Immature natural killer cell (primary cell): ENCODE results near the gene CENPN. TPM values are rescaled to one million over a fixed set of nuclear protein-coding genes. Genes with fewer than 3 reads are reported as not detected.
A peak's percentile ranks its signal among the peaks of the same experiment; 100 is the strongest.

Source experiments
- DNase-seq, 3 donors: peaks; one replicate each; pipeline ENCODE4 v3.0.0; 2022; ENCODE audit warnings: mixed read lengths in 1 of 3
- H3K27ac Mint-ChIP-seq, 6 donors: one replicate each; pipeline ENCODE4 v1.8.0; 2020; ENCODE audit warnings: mixed read lengths in 6 of 6, mild to moderate bottlenecking in 5 of 6, inconsistent platforms in 4 of 6, moderate library complexity in 3 of 6
- H3K27me3 Mint-ChIP-seq, 3 donors: one replicate each; pipeline ENCODE4 v1.8.0; 2020 to 2021; ENCODE audit warnings: low read depth in 3 of 3, mild to moderate bottlenecking in 3 of 3, mixed read lengths in 3 of 3, moderate library complexity in 3 of 3, inconsistent platforms in 1 of 3
- H3K36me3 Mint-ChIP-seq, 3 donors: one replicate each; pipeline ENCODE4 v1.8.0; 2020; ENCODE audit warnings: mixed read lengths in 3 of 3, inconsistent platforms in 2 of 3, mild to moderate bottlenecking in 2 of 3
- H3K4me1 Mint-ChIP-seq, 2 donors: one replicate each; pipeline ENCODE4 v1.8.0; 2020; ENCODE audit warnings: inconsistent platforms in 2 of 2, mild to moderate bottlenecking in 2 of 2, mixed read lengths in 2 of 2, moderate library complexity in 1 of 2
- H3K4me3 Mint-ChIP-seq, 5 donors: one replicate each; pipeline ENCODE4 v1.8.0; 2020; ENCODE audit warnings: mild to moderate bottlenecking in 5 of 5, mixed read lengths in 5 of 5, inconsistent platforms in 3 of 5, moderate library complexity in 3 of 5
- H3K9me3 Mint-ChIP-seq, 6 donors: one replicate each; pipeline ENCODE4 v1.8.0; 2020; ENCODE audit warnings: mild to moderate bottlenecking in 6 of 6, mixed read lengths in 6 of 6, inconsistent platforms in 4 of 6, moderate library complexity in 3 of 6
- polyA plus RNA-seq, 3 donors: library from polyadenylated mRNA; unstranded; fragments of 300-500 nt; fragmentation: Illumina TruSeq; gene quantifications; one replicate each; pipeline ENCODE4 v1.2.3, GENCODE V29; 2021

The CENPN gene
- 10 to 100 TPM in 1 of 3 donors, 1 to 10 TPM in 2; 4.5 to 11.6 (median 7.8) TPM for polyA plus RNA-seq

GRCh38 chr16:81006813-81007695 is at the start of gene CENPN, which contains the start of gene CMC2:
Gene CENPN, plus strand, starts transcription at chr16:81007214. Its CDS starts 4,726 bp downstream, at chr16:81011940.
Gene CMC2, minus strand, starts transcription at chr16:81006885. Its CDS starts 9,491 bp downstream, at chr16:80997394.
- H3K27ac Mint-ChIP-seq, result peak within 1 kb of the TSS; percentile 98 to 100 (median 100)
- H3K4me3 Mint-ChIP-seq, result peak within 1 kb of the TSS; percentile 88 to 100 (median 98)
- H3K27me3 Mint-ChIP-seq, result peaks cover 18 to 35% (median 22%) of the 10 kb centered on the region in 3 donors
- peaks cover 0 to 6% (median 0%) of the 10 kb centered on the region in 3 donors for H3K36me3 Mint-ChIP-seq
- H3K9me3 Mint-ChIP-seq, result no peaks in the 10 kb centered on the region
- DNase-seq, result peak; percentile 99 to 100 (median 99)
- peaks cover 43 to 54% of the 10 kb centered on the region in 2 donors for H3K4me1 Mint-ChIP-seq

- Mint-ChIP-seq H3K9me3 (peaks cover 27 to 53% (median 48%) of the 10 kb centered on the region in 6 donors), H3K4me1 (no peaks in the 10 kb centered on the region), H3K27me3 (peaks cover 2 to 5% (median 4%) of the 10 kb centered on the region in 3 donors), H3K27ac (no peak overlapping the region), H3K36me3 (peaks cover 9 to 28% (median 17%) of the 10 kb centered on the region in 3 donors), H3K4me3 (no peak overlapping the region)
- no peak for DNase-seq
These were observed 48.7 kb upstream of the CENPN start for GRCh38 chr16:80958284-80958683.

- no peak overlapping the region for H3K27ac Mint-ChIP-seq
- H3K4me1 Mint-ChIP-seq, result peaks cover 2 to 5% of the 10 kb centered on the region in 2 donors
- no peak overlapping the region for H3K4me3 Mint-ChIP-seq
- DNase-seq, result no peak
- peaks cover 0 to 2% (median 2%) of the 10 kb centered on the region in 3 donors for H3K27me3 Mint-ChIP-seq
- H3K36me3 Mint-ChIP-seq, result peaks cover 2 to 15% (median 4%) of the 10 kb centered on the region in 3 donors
- peaks cover 8 to 36% (median 28%) of the 10 kb centered on the region in 6 donors for H3K9me3 Mint-ChIP-seq
These were observed 44.1 kb upstream of the CENPN start for GRCh38 chr16:80962879-80963278.

- Mint-ChIP-seq H3K36me3 (peaks cover 8 to 18% (median 13%) of the 10 kb centered on the region in 3 donors), H3K9me3 (peaks cover 4 to 22% (median 15%) of the 10 kb centered on the region in 6 donors), H3K4me3 (no peak overlapping the region), H3K27ac (peak overlapping the region in 1 of 6 donors; percentile 34), H3K27me3 (peaks cover 0 to 2% (median 2%) of the 10 kb centered on the region in 3 donors), H3K4me1 (peaks cover 2 to 5% of the 10 kb centered on the region in 2 donors)
- no peak for DNase-seq
These were observed 42.7 kb upstream of the CENPN start for GRCh38 chr16:80964351-80964750.

- Mint-ChIP-seq H3K4me1 (peaks cover 2 to 5% of the 10 kb centered on the region in 2 donors), H3K27ac (no peak overlapping the region), H3K27me3 (peaks cover 0 to 3% (median 0%) of the 10 kb centered on the region in 3 donors), H3K36me3 (peaks cover 10 to 16% (median 11%) of the 10 kb centered on the region in 3 donors), H3K4me3 (no peak overlapping the region), H3K9me3 (peaks cover 0 to 2% (median under 1%) of the 10 kb centered on the region in 6 donors)
- no peak for DNase-seq
These were observed 40.4 kb upstream of the CENPN start for GRCh38 chr16:80966617-80967016.

GRCh38 chr16:80968386-80969113 is 38.5 kb upstream of the CENPN start:
- DNase-seq, result no peak
- Mint-ChIP-seq H3K27ac (no peak overlapping the region), H3K4me1 (peaks cover 2 to 5% of the 10 kb centered on the region in 2 donors), H3K9me3 (peaks cover 0 to 2% (median 0%) of the 10 kb centered on the region in 6 donors), H3K27me3 (peaks cover 0 to 5% (median 0%) of the 10 kb centered on the region in 3 donors), H3K36me3 (peaks cover 11 to 16% (median 15%) of the 10 kb centered on the region in 3 donors), H3K4me3 (no peak overlapping the region)

GRCh38 chr16:80969114-80969484 is 37.9 kb upstream of the CENPN start:
- Mint-ChIP-seq H3K9me3 (no peaks in the 10 kb centered on the region), H3K27me3 (peaks cover 0 to 5% (median 0%) of the 10 kb centered on the region in 3 donors), H3K4me3 (no peak overlapping the region), H3K27ac (no peak overlapping the region), H3K36me3 (peaks cover 11 to 17% (median 15%) of the 10 kb centered on the region in 3 donors), H3K4me1 (peaks cover 2 to 5% of the 10 kb centered on the region in 2 donors)
- no peak for DNase-seq

GRCh38 chr16:80971819-80972218 is 35.2 kb upstream of the CENPN start:
- H3K27ac Mint-ChIP-seq, result peak overlapping the region in 2 of 6 donors; percentile 1 to 4
- H3K4me3 Mint-ChIP-seq, result no peak overlapping the region
- no peak for DNase-seq
- peaks cover 13 to 32% (median 15%) of the 10 kb centered on the region in 3 donors for H3K36me3 Mint-ChIP-seq
- H3K27me3 Mint-ChIP-seq, result peaks cover 0 to 5% (median 3%) of the 10 kb centered on the region in 3 donors
- H3K4me1 Mint-ChIP-seq, result peaks cover 0 to under 1% of the 10 kb centered on the region in 2 donors
- no peaks in the 10 kb centered on the region for H3K9me3 Mint-ChIP-seq

GRCh38 chr16:80972611-80973010 is 34.4 kb upstream of the CENPN start:
- H3K36me3 Mint-ChIP-seq, result peaks cover 16 to 38% (median 19%) of the 10 kb centered on the region in 3 donors
- DNase-seq, result no peak
- no peak overlapping the region for H3K27ac Mint-ChIP-seq
- no peaks in the 10 kb centered on the region for H3K9me3 Mint-ChIP-seq
- H3K4me1 Mint-ChIP-seq, result no peaks in the 10 kb centered on the region
- no peak overlapping the region for H3K4me3 Mint-ChIP-seq
- peaks cover 0 to 5% (median 3%) of the 10 kb centered on the region in 3 donors for H3K27me3 Mint-ChIP-seq

- Mint-ChIP-seq H3K9me3 (no peaks in the 10 kb centered on the region), H3K4me3 (no peak overlapping the region), H3K4me1 (no peaks in the 10 kb centered on the region), H3K27me3 (peaks cover 0 to 5% (median 3%) of the 10 kb centered on the region in 3 donors), H3K36me3 (peaks cover 12 to 36% (median 14%) of the 10 kb centered on the region in 3 donors), H3K27ac (no peak overlapping the region)
- DNase-seq, result no peak
These were observed 33.0 kb upstream of the CENPN start for GRCh38 chr16:80973991-80974390.

- Mint-ChIP-seq H3K9me3 (no peaks in the 10 kb centered on the region), H3K27ac (peak overlapping the region in 1 of 6 donors; percentile 13), H3K36me3 (peaks cover 9 to 34% (median 11%) of the 10 kb centered on the region in 3 donors), H3K27me3 (peaks cover 0 to 5% (median 2%) of the 10 kb centered on the region in 3 donors), H3K4me1 (no peaks in the 10 kb centered on the region), H3K4me3 (no peak overlapping the region)
- DNase-seq, result no peak
These were observed 32.2 kb upstream of the CENPN start for GRCh38 chr16:80974649-80975376.

- no peaks in the 10 kb centered on the region for H3K9me3 Mint-ChIP-seq
These were observed 30.1 kb upstream of the CENPN start for GRCh38 chr16:80976946-80977345.

GRCh38 chr16:80981103-80981502 is 25.9 kb upstream of the CENPN start:
- no peak for DNase-seq
- H3K9me3 Mint-ChIP-seq, result no peaks in the 10 kb centered on the region
- H3K27ac Mint-ChIP-seq, result no peak overlapping the region
- H3K4me3 Mint-ChIP-seq, result no peak overlapping the region
- H3K4me1 Mint-ChIP-seq, result peaks cover 3 to 5% of the 10 kb centered on the region in 2 donors
- H3K27me3 Mint-ChIP-seq, result no peaks in the 10 kb centered on the region
- peaks cover 4 to 20% (median 11%) of the 10 kb centered on the region in 3 donors for H3K36me3 Mint-ChIP-seq

More at GRCh38 chr16:80976946-80977345, 30.1 kb upstream of the CENPN start:
- Mint-ChIP-seq H3K4me1 (no peaks in the 10 kb centered on the region), H3K27ac (no peak overlapping the region), H3K27me3 (peaks cover 0 to 5% (median 2%) of the 10 kb centered on the region in 3 donors), H3K4me3 (no peak overlapping the region), H3K36me3 (peaks cover 7 to 30% (median 11%) of the 10 kb centered on the region in 3 donors)
- no peak for DNase-seq
